HepG2 (cell line): Measurements from ENCODE around the gene BIRC6. TPM values are rescaled to one million over a fixed set of nuclear protein-coding genes. Genes with fewer than 3 reads are reported as not detected.

ENCODE experiments used
- ARNT ChIP-seq: fragments of 450-650 bp; IDR thresholded peaks from 2 replicates; pipeline ENCODE4 v1.6.1; 2017
- CBFB ChIP-seq: sonication (generic); formaldehyde crosslinking; IDR thresholded peaks from 2 replicates; pipeline ENCODE4 v1.4.0; 2020; ENCODE audit warnings: missing genetic modification reagents
- CEBPZ ChIP-seq: IDR thresholded peaks from 2 replicates; pipeline ENCODE4 v1.6.1; 2012; ENCODE audit warnings: low read length, improper control_type of control experiment
- CHD2 ChIP-seq: IDR thresholded peaks from 2 replicates; pipeline ENCODE4 v1.6.1; 2011; ENCODE audit warnings: low read depth, low read length, improper control_type of control experiment
- E2F5 ChIP-seq: sonication (generic); formaldehyde crosslinking; conservative IDR thresholded peaks from 2 replicates; pipeline ENCODE4 v1.4.0; 2020; ENCODE audit warnings: missing genetic modification reagents
- FOXK1 ChIP-seq: sonication (generic); formaldehyde crosslinking; IDR thresholded peaks from 2 replicates; pipeline ENCODE4 v1.4.0; 2020; ENCODE audit warnings: low read depth, missing genetic modification reagents, borderline replicate concordance
- GATA4 ChIP-seq: sonication (generic); IDR thresholded peaks from 2 replicates; pipeline ENCODE4 v1.6.1; 2016; ENCODE audit warnings: antibody characterized with exemption, low read depth, borderline replicate concordance
- GZF1 ChIP-seq: sonication (generic); formaldehyde crosslinking; IDR thresholded peaks from 2 replicates; pipeline ENCODE4 v1.5.1; 2020; ENCODE audit warnings: mild to moderate bottlenecking, missing genetic modification reagents
- HNRNPL ChIP-seq: fragments of 200-400 bp; formaldehyde crosslinking; IDR thresholded peaks from 2 replicates; pipeline ENCODE4 v1.6.1; 2017; ENCODE audit warnings: mild to moderate bottlenecking, low read depth, low read length
- IRF1 ChIP-seq: sonication (generic); formaldehyde crosslinking; IDR thresholded peaks from 2 replicates; pipeline ENCODE4 v1.4.0; 2020; ENCODE audit warnings: low read depth, mild to moderate bottlenecking, missing genetic modification reagents
- PTBP1 ChIP-seq: fragments of 200-400 bp; formaldehyde crosslinking; IDR thresholded peaks from 2 replicates; pipeline ENCODE4 v1.6.1; 2018; ENCODE audit warnings: low read length, low read depth; ENCODE audit not compliant: poor library complexity, severe bottlenecking
- SP4 ChIP-seq: sonication (generic); formaldehyde crosslinking; IDR thresholded peaks from 2 replicates; pipeline ENCODE4 v1.8.1; 2023; ENCODE audit warnings: mild to moderate bottlenecking, missing genetic modification reagents
- TEAD3 ChIP-seq: optimal IDR thresholded peaks from 2 replicates; pipeline ENCODE3; 2016; ENCODE audit warnings: borderline replicate concordance
- TRIM24 ChIP-seq: sonication (generic); formaldehyde crosslinking; IDR thresholded peaks from 2 replicates; pipeline ENCODE4 v1.8.0; 2022; ENCODE audit warnings: mild to moderate bottlenecking, missing genetic modification reagents
- ZNF451 ChIP-seq: sonication (generic); formaldehyde crosslinking; IDR thresholded peaks from 2 replicates; pipeline ENCODE4 v1.5.0; 2020; ENCODE audit warnings: mild to moderate bottlenecking, missing genetic modification reagents
- ZNF572 ChIP-seq: sonication (generic); formaldehyde crosslinking; IDR thresholded peaks from 2 replicates; pipeline ENCODE4 v1.5.1; 2020; ENCODE audit warnings: mild to moderate bottlenecking, missing genetic modification reagents
- ZNF615 ChIP-seq: sonication (generic); formaldehyde crosslinking; IDR thresholded peaks from 2 replicates; pipeline ENCODE4 v1.5.0; 2020; ENCODE audit warnings: mild to moderate bottlenecking, missing genetic modification reagents, borderline replicate concordance
- ZNF652 ChIP-seq: IDR thresholded peaks from 2 replicates; pipeline ENCODE4 v1.6.1; 2016; ENCODE audit warnings: low read depth, borderline replicate concordance
- ZNF674 ChIP-seq: sonication (generic); formaldehyde crosslinking; IDR thresholded peaks from 2 replicates; pipeline ENCODE4 v1.5.0; 2020; ENCODE audit warnings: low read depth, mild to moderate bottlenecking, missing genetic modification reagents
- ZNF761 ChIP-seq: sonication (generic); formaldehyde crosslinking; conservative IDR thresholded peaks from 2 replicates; pipeline ENCODE4 v1.4.0; 2020; ENCODE audit warnings: mild to moderate bottlenecking, missing genetic modification reagents
- polyA plus RNA-seq, 8 experiments: library from polyadenylated mRNA; depleted of rRNA in 3 of 8; stranded (reverse) in 7 of 8; unstranded in 1 of 8; fragments of >200 nt; fragmentation: Illumina TruSeq in 4 of 8; extraction: Trizol in 4 of 8; gene quantifications; 2 replicates each; pipeline versions ENCODE4 v1.2.1 to v1.2.3, GENCODE V29; 2011 to 2016; ENCODE audit warnings: low read depth in 4 of 8, missing spikeins in 1 of 8, mixed read lengths in 1 of 8; ENCODE audit not compliant: insufficient read depth in 1 of 8
- total RNA-seq, 5 experiments: library from RNA; depleted of rRNA; stranded (reverse); fragments of >200 nt; fragmentation: Illumina TruSeq; extraction: Trizol; gene quantifications; 2 replicates each; pipeline ENCODE4 v1.2.3, GENCODE V29; 2016; ENCODE audit warnings: low read depth in 1 of 5
- TF ChIP-seq, protein P1 (sequence below): sonication (generic); formaldehyde crosslinking; IDR thresholded peaks from 2 replicates; pipeline ENCODE4 v1.4.0; 2020; ENCODE audit warnings: missing genetic modification reagents
- TF ChIP-seq, protein P2 (sequence below): sonication (generic); formaldehyde crosslinking; IDR thresholded peaks from 2 replicates; pipeline ENCODE4 v1.9.0; 2021; ENCODE audit warnings: missing genetic modification reagents, mild to moderate bottlenecking, borderline replicate concordance

The BIRC6 gene
- total and polyA plus RNA-seq, 2 of the 13 experiments (the other 11 are each of a cell fraction or from before 2014, with no cell fraction given) = 65.6 to 120 TPM

DNA sequence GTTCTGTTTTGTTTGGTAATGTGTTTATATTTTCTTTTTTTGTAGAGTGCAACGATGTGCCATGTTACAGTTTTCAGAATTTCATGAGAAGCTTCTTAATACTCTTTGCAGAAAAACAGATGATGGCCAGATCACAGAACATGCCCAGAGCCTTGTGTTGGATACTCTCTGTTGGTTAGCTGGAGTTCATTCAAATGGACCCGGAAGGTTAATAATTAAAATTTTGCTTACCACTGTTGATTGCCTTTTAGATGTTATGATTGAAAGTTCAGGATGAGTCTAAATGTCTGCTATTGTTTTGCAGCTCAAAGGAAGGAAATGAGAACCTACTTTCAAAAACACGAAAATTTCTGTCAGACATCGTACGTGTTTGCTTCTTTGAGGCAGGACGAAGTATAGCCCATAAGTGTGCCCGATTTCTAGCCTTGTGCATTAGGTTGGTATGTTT, 85.2 kb downstream of the BIRC6 start (continued):
- TF ChIP-seq E2F5 = no peak
- no peak for TF ChIP-seq CBFB
- no peak for TF ChIP-seq PTBP1
- no peak for TF ChIP-seq ZNF674 (CRISPR knock-in tag)
- TF ChIP-seq, protein P1, sequence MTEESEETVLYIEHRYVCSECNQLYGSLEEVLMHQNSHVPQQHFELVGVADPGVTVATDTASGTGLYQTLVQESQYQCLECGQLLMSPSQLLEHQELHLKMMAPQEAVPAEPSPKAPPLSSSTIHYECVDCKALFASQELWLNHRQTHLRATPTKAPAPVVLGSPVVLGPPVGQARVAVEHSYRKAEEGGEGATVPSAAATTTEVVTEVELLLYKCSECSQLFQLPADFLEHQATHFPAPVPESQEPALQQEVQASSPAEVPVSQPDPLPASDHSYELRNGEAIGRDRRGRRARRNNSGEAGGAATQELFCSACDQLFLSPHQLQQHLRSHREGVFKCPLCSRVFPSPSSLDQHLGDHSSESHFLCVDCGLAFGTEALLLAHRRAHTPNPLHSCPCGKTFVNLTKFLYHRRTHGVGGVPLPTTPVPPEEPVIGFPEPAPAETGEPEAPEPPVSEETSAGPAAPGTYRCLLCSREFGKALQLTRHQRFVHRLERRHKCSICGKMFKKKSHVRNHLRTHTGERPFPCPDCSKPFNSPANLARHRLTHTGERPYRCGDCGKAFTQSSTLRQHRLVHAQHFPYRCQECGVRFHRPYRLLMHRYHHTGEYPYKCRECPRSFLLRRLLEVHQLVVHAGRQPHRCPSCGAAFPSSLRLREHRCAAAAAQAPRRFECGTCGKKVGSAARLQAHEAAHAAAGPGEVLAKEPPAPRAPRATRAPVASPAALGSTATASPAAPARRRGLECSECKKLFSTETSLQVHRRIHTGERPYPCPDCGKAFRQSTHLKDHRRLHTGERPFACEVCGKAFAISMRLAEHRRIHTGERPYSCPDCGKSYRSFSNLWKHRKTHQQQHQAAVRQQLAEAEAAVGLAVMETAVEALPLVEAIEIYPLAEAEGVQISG (CRISPR knock-in tag) = no peak
- no peak for TF ChIP-seq SP4 (CRISPR knock-in tag)
- no peak for TF ChIP-seq ZNF615
- no peak for TF ChIP-seq HNRNPL
- TF ChIP-seq ZNF761 (CRISPR knock-in tag) = no peak
- TF ChIP-seq TRIM24 (CRISPR knock-in tag) = no peak
- TF ChIP-seq ZNF451 (CRISPR knock-in tag) = no peak
- TF ChIP-seq ARNT = no peak
- TF ChIP-seq TEAD3 (CRISPR knock-in tag) = peak; percentile 22
- no peak for TF ChIP-seq IRF1
- TF ChIP-seq CEBPZ = no peak
- TF ChIP-seq, protein P2, sequence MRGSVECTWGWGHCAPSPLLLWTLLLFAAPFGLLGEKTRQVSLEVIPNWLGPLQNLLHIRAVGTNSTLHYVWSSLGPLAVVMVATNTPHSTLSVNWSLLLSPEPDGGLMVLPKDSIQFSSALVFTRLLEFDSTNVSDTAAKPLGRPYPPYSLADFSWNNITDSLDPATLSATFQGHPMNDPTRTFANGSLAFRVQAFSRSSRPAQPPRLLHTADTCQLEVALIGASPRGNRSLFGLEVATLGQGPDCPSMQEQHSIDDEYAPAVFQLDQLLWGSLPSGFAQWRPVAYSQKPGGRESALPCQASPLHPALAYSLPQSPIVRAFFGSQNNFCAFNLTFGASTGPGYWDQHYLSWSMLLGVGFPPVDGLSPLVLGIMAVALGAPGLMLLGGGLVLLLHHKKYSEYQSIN (CRISPR knock-in tag) = no peak
- TF ChIP-seq ZNF652 (CRISPR knock-in tag) = no peak
- TF ChIP-seq GATA4 = no peak
- no peak; the same call in 1 of the 2 replicates for TF ChIP-seq FOXK1 (CRISPR knock-in tag)
- TF ChIP-seq ZNF572 (CRISPR knock-in tag) = no peak
- TF ChIP-seq CHD2 = no peak
- TF ChIP-seq GZF1 (CRISPR knock-in tag) = no peak
